Measurements from ENCODE around the gene LPP.

Gene LPP

GRCh38 chr3:188137051-188137450 lies 16.9 kb upstream of the LPP start:
- DNase-seq (ENCODE audit: low spot score), result no peak

- no peak for DNase-seq (ENCODE audit: low spot score)
These were observed 14.5 kb upstream of the LPP start for GRCh38 chr3:188139466-188139865.

DNA sequence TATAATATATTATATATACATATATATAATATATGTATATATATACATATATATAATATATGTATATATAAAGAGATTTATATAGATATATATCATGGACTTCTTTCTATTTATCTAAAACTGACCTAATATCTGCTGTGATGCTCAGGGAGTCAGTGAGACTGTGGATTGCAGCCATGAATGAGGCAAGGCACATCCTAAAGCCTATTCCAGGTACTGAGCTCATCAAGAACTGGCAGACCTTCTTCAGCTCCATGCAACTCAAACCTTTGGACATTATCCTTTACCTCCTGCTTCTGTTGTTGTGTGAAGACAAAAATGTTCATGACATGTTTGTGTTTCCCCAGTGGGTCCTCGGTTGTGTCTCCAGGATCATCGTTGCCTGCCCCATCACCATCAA lies 7.7 kb upstream of the LPP start:
- no peak for DNase-seq (ENCODE audit: low spot score)

GRCh38 chr3:188147782-188148181 lies 6.2 kb upstream of the LPP start:
- no peak for DNase-seq (ENCODE audit: low spot score)

DNA sequence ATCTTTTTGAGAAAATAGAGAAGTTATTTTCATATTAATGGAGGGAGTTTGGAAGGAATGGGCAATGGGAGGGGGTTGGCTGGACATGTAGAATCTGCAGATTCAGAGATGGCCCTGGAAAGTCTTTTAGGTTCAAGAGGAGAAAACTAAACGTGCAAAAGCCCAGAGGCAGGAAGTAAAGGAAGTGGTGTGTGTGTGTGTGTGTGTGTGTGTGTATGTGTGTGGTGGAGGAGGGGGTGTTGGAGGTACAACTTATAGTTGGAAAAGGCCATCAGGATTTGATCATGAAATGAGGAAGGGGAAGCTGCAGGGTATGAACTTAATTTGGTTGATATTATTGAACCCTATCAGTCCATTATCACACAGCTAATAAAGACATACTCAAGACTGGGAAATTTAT lies 5.6 kb upstream of the LPP start:
- DNase-seq (ENCODE audit: low spot score), result no peak

GRCh38 chr3:188149587-188149986 lies 4.4 kb upstream of the LPP start:
- DNase-seq (ENCODE audit: low spot score), result no peak

DNA sequence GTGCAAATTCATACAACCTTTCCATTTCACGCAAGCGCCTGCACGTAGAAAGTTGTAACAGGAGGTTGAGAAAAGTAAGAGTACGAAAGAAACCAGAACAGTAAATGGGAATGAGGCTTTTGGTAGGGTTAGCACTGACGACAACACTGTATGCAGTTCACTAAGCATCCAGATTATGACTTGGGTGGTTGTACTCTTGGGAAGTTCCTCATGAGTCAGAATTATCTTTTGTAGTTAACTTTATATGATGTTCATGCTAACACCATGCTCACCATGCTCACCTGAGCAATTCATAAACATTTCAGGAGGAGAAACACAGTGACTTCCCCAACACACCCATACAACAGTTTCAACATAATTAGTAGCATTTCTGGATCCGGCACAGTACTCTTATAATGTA lies 3.0 kb upstream of the LPP start:
- no peak for DNase-seq (ENCODE audit: low spot score)

- no peak for DNase-seq (ENCODE audit: low spot score)
These were observed 2.5 kb upstream of the LPP start for GRCh38 chr3:188151438-188151837.

DNA sequence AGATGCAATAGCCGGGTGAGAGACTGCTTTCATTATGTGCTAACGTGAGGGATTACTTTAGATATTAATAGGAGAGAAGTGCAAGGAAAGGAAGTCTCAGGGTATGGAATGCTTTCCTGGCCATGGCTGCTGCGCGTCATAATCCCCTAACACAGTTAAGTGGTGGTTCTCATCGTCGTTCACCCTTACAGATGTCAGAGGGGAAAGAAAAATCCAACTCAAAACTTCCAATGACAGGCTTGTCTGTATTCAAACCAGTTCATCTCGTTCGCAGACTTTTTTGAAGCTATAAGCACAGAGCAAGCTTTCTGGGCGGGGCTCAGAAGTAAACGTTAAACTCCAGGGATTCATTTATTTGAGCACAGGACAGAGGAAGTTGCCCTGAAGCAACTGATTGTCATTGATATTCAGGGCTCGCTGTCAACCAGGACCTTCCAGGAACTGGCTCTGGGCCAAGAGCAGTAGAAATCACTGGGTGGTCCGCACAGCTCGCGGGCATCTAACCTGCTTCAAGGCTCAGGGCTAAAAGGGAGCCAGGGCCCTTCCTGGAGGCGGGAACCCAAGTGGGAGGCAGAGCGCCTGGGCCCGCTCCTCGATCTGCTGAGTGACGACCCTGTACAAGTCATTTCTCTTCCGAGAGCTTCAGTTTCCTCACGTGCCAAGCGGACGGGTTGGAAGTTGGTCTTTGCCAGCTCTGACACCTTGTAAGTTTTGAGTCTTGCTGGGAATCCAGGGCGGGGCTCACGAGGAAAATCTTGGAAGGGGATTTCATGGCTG lies 1.1 kb upstream of the LPP start:
- peak; percentile 60 for DNase-seq (ENCODE audit: low spot score)

GRCh38 chr3:188153437-188154013 lies 432 bp upstream of the LPP start:
- DNase-seq (ENCODE audit: low spot score), result peak; percentile 85

DNA sequence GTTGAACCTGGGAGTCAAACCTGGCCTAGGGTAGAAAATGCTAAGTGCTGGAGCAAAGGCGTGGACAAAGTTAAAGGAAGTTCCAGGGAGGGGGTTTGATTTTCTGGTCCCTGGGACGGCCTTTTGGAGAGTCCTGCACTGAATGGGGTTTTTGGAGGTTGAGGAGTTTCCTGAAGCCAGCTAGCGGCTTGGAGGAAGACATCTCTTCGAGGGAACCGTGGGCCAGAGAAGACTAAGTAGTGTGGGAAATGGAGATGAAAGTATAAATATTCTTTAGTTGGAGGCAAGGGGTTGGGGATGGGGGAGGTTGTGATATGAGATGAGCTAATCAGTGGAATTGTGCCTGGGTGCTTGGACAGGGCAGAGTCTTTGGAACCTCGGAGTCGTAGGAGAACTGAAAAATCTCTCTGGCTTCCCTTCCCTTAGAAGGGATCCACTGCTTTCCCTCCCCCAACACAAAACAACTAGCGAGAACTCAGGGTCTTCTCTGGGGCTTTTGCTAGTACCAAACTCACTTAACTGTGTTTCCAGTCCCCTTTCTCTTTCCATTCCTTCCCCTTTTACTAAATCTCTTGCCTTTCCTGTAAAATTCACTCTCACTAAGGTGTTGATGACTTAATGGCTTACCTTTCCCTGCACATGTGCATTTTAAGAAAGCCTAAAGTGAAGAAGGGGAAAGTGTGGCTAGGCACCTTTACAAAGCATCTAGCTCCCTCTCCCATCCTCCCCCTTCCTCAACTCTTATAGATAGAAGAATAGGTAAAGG lies 1.0 kb downstream of the LPP start:
- DNase-seq (ENCODE audit: low spot score), result no peak

GRCh38 chr3:188156056-188156455 lies 2.1 kb downstream of the LPP start:
- DNase-seq (ENCODE audit: low spot score), result peak; percentile 15

GRCh38 chr3:188157407-188157806 lies 3.5 kb downstream of the LPP start:
- DNase-seq (ENCODE audit: low spot score), result no peak

DNA sequence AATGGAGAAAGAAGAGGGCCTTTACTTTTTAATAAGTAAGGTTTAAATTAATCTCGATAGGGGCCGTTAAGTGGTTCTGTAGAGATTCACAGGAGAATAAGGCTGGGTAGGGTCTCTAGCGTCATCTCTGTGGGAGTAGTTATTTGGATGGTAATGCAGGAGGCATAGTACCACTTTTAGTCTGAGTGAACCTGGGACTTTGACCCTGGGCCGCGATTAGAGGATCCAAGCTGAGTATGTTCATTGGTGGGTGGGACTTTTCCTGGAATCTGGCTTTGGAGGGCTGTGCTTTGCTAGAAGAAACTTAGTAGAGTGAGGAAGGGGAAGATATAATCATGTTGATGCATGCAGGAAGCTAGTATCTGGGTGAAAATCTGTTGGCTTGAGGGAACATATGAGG lies 4.0 kb downstream of the LPP start:
- DNase-seq (ENCODE audit: low spot score), result no peak

- DNase-seq (ENCODE audit: low spot score), result no peak
These were observed 4.9 kb downstream of the LPP start for GRCh38 chr3:188158731-188159310.

GRCh38 chr3:188160751-188161150 lies 6.8 kb downstream of the LPP start:
- DNase-seq (ENCODE audit: low spot score), result no peak

GRCh38 chr3:188164248-188164687 lies 10.3 kb downstream of the LPP start:
- DNase-seq (ENCODE audit: low spot score), result no peak

- DNase-seq (ENCODE audit: low spot score), result no peak
These were observed 11.6 kb downstream of the LPP start for GRCh38 chr3:188165596-188165995.

DNA sequence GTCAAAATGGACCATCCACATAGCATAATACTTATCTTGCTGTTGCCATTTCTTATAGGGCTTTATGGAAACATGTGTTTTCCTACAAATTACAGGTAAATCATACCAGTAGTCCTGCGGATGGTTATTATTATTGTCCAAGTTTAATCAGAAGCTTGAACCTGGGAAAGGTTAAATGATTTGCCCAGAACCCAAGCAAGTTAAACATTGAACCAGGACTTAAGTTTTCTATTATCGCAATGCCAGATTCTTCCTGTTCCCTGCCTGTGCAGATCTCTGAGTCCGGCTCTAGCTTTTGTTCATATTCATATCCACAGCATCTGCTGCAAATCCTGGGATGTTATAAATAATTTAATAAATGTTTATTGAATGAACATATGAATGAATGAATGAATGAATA lies 12.5 kb downstream of the LPP start:
- no peak for DNase-seq (ENCODE audit: low spot score)

GRCh38 chr3:188168186-188168585 lies 14.2 kb downstream of the LPP start:
- no peak for DNase-seq (ENCODE audit: low spot score)

DNA sequence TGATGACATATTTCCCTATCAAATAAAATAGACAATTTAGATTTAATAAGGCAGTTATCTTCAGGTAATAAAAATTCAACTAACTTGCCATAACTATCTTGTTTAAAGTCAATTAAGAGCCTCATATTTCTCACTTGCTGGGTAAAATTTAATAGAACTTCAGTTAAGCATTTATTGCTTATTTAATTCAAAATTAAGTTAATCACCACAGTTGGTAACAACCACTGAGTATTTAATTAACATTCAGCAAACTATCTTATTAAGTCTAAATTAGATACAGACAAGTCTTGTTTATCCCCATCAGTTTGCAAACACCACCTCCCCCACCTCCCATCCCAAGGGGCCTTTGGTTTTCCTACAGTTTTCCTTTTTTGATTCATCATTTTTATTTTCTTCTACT lies 14.7 kb downstream of the LPP start:
- DNase-seq (ENCODE audit: low spot score), result no peak

DNA sequence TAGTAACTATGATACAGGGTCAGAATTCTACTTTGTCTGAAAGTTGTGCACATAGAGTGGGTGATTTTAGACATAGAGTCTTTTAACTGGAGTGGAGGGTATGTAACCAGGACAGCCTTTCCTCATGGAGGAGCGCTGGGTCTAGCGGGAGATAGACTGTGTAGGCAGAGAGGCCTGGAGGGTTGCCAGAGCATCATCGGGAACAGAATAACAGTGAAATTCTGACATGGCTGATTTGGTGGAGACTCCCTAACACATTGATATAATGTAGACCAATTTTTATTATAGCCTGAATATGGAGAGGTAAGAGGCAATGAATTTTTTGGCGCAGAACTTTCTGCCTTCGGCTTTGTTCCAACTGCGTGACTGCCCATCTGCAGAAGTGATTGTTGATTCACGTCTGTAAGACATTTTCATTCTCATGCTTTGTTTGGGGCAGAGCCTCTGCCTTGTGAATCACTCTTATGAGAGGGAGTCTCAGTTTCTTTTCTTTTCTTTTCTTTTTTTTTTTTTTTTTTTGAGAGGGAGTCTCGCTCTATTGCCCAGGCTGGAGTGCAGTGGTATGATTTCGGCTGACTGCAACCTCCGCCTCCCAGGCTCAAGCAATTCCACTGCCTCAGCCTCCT lies 16.0 kb downstream of the LPP start:
- no peak for DNase-seq (ENCODE audit: low spot score)

Data from kidney capillary endothelial cell (primary cell).